H1 (cell line): ENCODE measurements around the gene PCDH9.

ENCODE experiments used
- CREB1 ChIP-seq: IDR thresholded peaks from 2 replicates; pipeline ENCODE4 v1.6.1; 2012; ENCODE audit warnings: inconsistent platforms
- CTCF ChIP-seq, 3 experiments: IDR thresholded peaks; 1 replicate in 2 of 3; 2 replicates in 1 of 3; pipeline versions ENCODE4 v1.5.1 to v1.6.1; 2011; ENCODE audit warnings: low read length in 3 of 3, mild to moderate bottlenecking in 3 of 3, inconsistent platforms in 2 of 3, low read depth in 1 of 3, moderate library complexity in 1 of 3; ENCODE audit not compliant: insufficient read depth in 1 of 3; ENCODE audit errors: control extremely low read depth in 1 of 3
- EZH2 ChIP-seq: fragments of 200-600 bp; sonication (generic); IDR thresholded peaks from 2 replicates; pipeline ENCODE4 v1.7.1; 2012; ENCODE audit warnings: low read depth, mild to moderate bottlenecking, moderate library complexity, low read length, inconsistent platforms; ENCODE audit not compliant: severe bottlenecking
- HDAC6 ChIP-seq: IDR thresholded peaks from one replicate; pipeline ENCODE4 v1.7.1; 2012; ENCODE audit warnings: low read depth, mild to moderate bottlenecking, inconsistent platforms, low read length, moderate library complexity
- POLR2A ChIP-seq, 2 experiments: IDR thresholded peaks; 1 replicate in 1 of 2; 2 replicates in 1 of 2; pipeline ENCODE4 v1.6.1; 2011; ENCODE audit warnings: low read depth in 2 of 2, low read length in 2 of 2, mild to moderate bottlenecking in 2 of 2; ENCODE audit errors: control extremely low read depth in 1 of 2
- SUZ12 ChIP-seq: fragments of 200-600 bp; sonication (generic); IDR thresholded peaks from 2 replicates; pipeline ENCODE4 v1.6.1; 2012; ENCODE audit warnings: mild to moderate bottlenecking, inconsistent platforms, low read length, moderate library complexity, mixed read lengths
- YY1 ChIP-seq: IDR thresholded peaks from 2 replicates; pipeline ENCODE4 v1.6.1; 2011; ENCODE audit warnings: low read depth, mild to moderate bottlenecking, low read length

DNA sequence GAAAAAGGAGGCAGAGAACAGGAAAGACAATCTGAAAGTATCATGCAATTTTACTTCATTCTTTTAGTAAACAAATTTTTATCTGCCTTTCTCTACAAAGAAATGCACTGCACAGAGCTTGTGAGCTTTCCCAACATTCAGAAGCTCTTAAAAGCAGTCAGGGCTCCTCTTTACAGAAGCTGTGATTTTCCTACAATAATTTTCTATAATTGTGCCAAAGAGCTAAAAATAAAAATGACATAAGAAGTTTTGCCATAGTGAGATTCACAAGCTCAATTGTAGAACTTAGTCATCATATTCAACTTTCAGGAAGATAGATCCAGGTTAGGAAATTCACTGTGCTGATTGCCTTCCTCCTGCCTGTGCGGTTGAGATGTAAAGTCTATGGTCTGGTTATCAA is 341.4 kb downstream of the PCDH9 start:
- TF ChIP-seq SUZ12 (no peak), HDAC6 (no peak), CTCF (IDR thresholded peaks at IDR 0.05; ENCODE audit: control extremely low read depth in 1 of 3, insufficient read depth in 1 of 3, low read depth in 1 of 3, low read length in 3 of 3) (no peak), CREB1 (no peak), EZH2 (no peak), YY1 (no peak), POLR2A (IDR thresholded peaks at IDR 0.05; ENCODE audit: control extremely low read depth in 1 of 2, low read depth in 2 of 2, low read length in 2 of 2) (no peak)
